IMR-90 (cell line): ENCODE data around the gene NXPH1. TPM values are rescaled to one million over a fixed set of nuclear protein-coding genes. Genes with fewer than 3 reads are reported as not detected.

ENCODE experiments used
- ATAC-seq: fragments of 200-7000 bp; cut with Tn5 transposase; 2 replicates; pipeline ENCODE4 v1.9.1; 2020; ENCODE audit warnings: low read depth, mild to moderate bottlenecking, moderate library complexity
- BruUV-seq: library from RNA; stranded (reverse); fragments of 400-500 nt; replicated peaks from 2 replicates; lab custom pipeline; 2021; lab: Mats Ljungman, UMichigan
- CTCF ChIA-PET: fragments of 300-600 bp; formaldehyde crosslinking; extraction: SDS; loops from one replicate; lab custom pipeline; 2021; ENCODE audit warnings: antibody characterized with exemption; lab: Yijun Ruan, JAX
- POLR2A ChIA-PET: fragments of 300-600 bp; sonication (Branson Sonifier 250); formaldehyde crosslinking; loops from one replicate; lab custom pipeline; 2022; ENCODE audit warnings: antibody characterized with exemption; ENCODE audit not compliant: unreplicated experiment; lab: Charles Lee
- DNase-seq: peaks from one replicate; pipeline ENCODE4 v3.0.0; 2013
- H2AFZ ChIP-seq: replicated peaks from 2 replicates; pipeline ENCODE3; 2013; ENCODE audit warnings: low read length, mild to moderate bottlenecking; ENCODE audit not compliant: poor library complexity
- H2AK5ac ChIP-seq: 2 replicates; pipeline ENCODE4 v1.6.1; 2013; ENCODE audit warnings: low read depth, low read length, inconsistent platforms
- H2AK9ac ChIP-seq: replicated peaks from 2 replicates; pipeline ENCODE3; 2013; ENCODE audit warnings: mild to moderate bottlenecking, low read depth, low read length, moderate library complexity; ENCODE audit not compliant: poor library complexity
- H2BK120ac ChIP-seq: 2 replicates; pipeline ENCODE4 v1.6.1; 2013; ENCODE audit warnings: low read depth, low read length, inconsistent platforms
- H2BK15ac ChIP-seq: 3 replicates; pipeline ENCODE4 v1.6.1; 2013; ENCODE audit warnings: low read depth, low read length, inconsistent platforms
- H2BK20ac ChIP-seq: 2 replicates; pipeline ENCODE4 v1.6.1; 2013; ENCODE audit warnings: low read depth, mild to moderate bottlenecking, inconsistent platforms, low read length, moderate library complexity
- H2BK5ac ChIP-seq: 2 replicates; pipeline ENCODE4 v1.6.1; 2013; ENCODE audit warnings: mild to moderate bottlenecking, low read depth, low read length, inconsistent platforms; ENCODE audit not compliant: poor library complexity, severe bottlenecking
- H3K14ac ChIP-seq: replicated peaks from 2 replicates; pipeline ENCODE4 v1.6.1; 2013; ENCODE audit warnings: low read depth, low read length, inconsistent platforms
- H3K18ac ChIP-seq: 2 replicates; pipeline ENCODE4 v1.6.1; 2013; ENCODE audit warnings: low read depth, low read length, control low read depth
- H3K23ac ChIP-seq: 2 replicates; pipeline ENCODE4 v1.6.1; 2013; ENCODE audit warnings: low read depth, low read length, inconsistent platforms
- H3K27ac ChIP-seq: 2 replicates; pipeline ENCODE4 v1.5.1; 2013; ENCODE audit warnings: mild to moderate bottlenecking, control low read depth, low read length; ENCODE audit not compliant: insufficient read depth
- H3K27me3 ChIP-seq: 2 replicates; pipeline ENCODE4 v1.6.1; 2013; ENCODE audit warnings: low read length; ENCODE audit not compliant: control insufficient read depth, insufficient read depth
- H3K36me3 ChIP-seq: 2 replicates; pipeline ENCODE4 v1.6.1; 2013; ENCODE audit warnings: low read length, mixed read lengths; ENCODE audit not compliant: control insufficient read depth, insufficient read depth
- H3K4ac ChIP-seq: 2 replicates; pipeline ENCODE4 v1.6.1; 2013; ENCODE audit warnings: low read depth, low read length, inconsistent platforms
- H3K4me1 ChIP-seq: 2 replicates; pipeline ENCODE4 v1.6.1; 2013; ENCODE audit warnings: low read length, mixed read lengths; ENCODE audit not compliant: control insufficient read depth, insufficient read depth
- H3K4me2 ChIP-seq: 2 replicates; pipeline ENCODE4 v1.6.1; 2013; ENCODE audit warnings: low read depth, mild to moderate bottlenecking, control low read depth, low read length, moderate library complexity
- H3K4me3 ChIP-seq: 2 replicates; pipeline ENCODE4 v1.5.1; 2013; ENCODE audit warnings: low read depth, mild to moderate bottlenecking, control low read depth, low read length, moderate library complexity; ENCODE audit not compliant: insufficient read depth
- H3K56ac ChIP-seq: 2 replicates; pipeline ENCODE4 v1.6.1; 2013; ENCODE audit warnings: low read length, inconsistent platforms; ENCODE audit not compliant: insufficient read depth; ENCODE audit errors: extremely low read depth
- H3K79me1 ChIP-seq, 2 experiments: 2 replicates each; pipeline ENCODE4 v1.6.1; 2013; ENCODE audit warnings: low read length in 2 of 2, inconsistent platforms in 1 of 2, low read depth in 1 of 2
- H3K9ac ChIP-seq: 2 replicates; pipeline ENCODE4 v1.6.1; 2013; ENCODE audit warnings: low read depth, low read length, control low read depth
- H3K9me1 ChIP-seq: 2 replicates; pipeline ENCODE4 v1.6.1; 2013; ENCODE audit warnings: low read length, inconsistent platforms; ENCODE audit not compliant: insufficient read depth
- H3K9me3 ChIP-seq: 2 replicates; pipeline ENCODE4 v1.6.1; 2013; ENCODE audit warnings: low read length; ENCODE audit not compliant: control insufficient read depth, insufficient read depth
- H4K20me1 ChIP-seq: 2 replicates; pipeline ENCODE4 v1.6.1; 2013; ENCODE audit warnings: low read length, inconsistent platforms; ENCODE audit not compliant: insufficient read depth
- H4K5ac ChIP-seq: 2 replicates; pipeline ENCODE4 v1.6.1; 2013; ENCODE audit warnings: mild to moderate bottlenecking, low read depth, low read length, control low read depth
- H4K8ac ChIP-seq, 2 experiments: 2 replicates each; pipeline ENCODE4 v1.6.1; 2013; ENCODE audit warnings: low read depth in 2 of 2, low read length in 2 of 2, control low read depth in 1 of 2, inconsistent platforms in 1 of 2
- H4K91ac ChIP-seq: 2 replicates; pipeline ENCODE4 v1.6.1; 2013; ENCODE audit warnings: low read depth, low read length, inconsistent platforms; ENCODE audit not compliant: insufficient read depth
- FOS ChIP-seq: fragments of 150-350 bp; IDR thresholded peaks from 2 replicates; pipeline ENCODE4 v1.6.1; 2016; ENCODE audit warnings: low read depth, low read length
- USF2 ChIP-seq: fragments of 150-350 bp; IDR thresholded peaks from 2 replicates; pipeline ENCODE4 v1.6.1; 2017; ENCODE audit warnings: mild to moderate bottlenecking, antibody characterized with exemption, low read length, low read depth
- WGBS, 2 experiments: methylation state at CpG; one replicate each; pipeline versions ENCODE4 v1.1.5 to v1.1.7; 2013; ENCODE audit warnings: missing lambda C conversion rate in 2 of 2; ENCODE audit not compliant: insufficient read length in 1 of 2; ENCODE audit errors: extremely low coverage in 2 of 2; 5-methylcytosine and 5-hydroxymethylcytosine counted together
- dilution Hi-C: fragments of 300-500 bp; cut with HindIII; formaldehyde crosslinking; loops from one replicate; pipeline ENCODE4 v1.14.3; 2018; ENCODE audit warnings: low sequenced_read_pairs; ENCODE audit not compliant: unreplicated experiment
- in situ Hi-C: fragments of 300-500 bp; cut with MboI; formaldehyde crosslinking; loops from 3 replicates; pipeline ENCODE4 v1.14.3; 2019; ENCODE audit warnings: low sequenced_read_pairs, inconsistent platforms, mixed read lengths
- intact Hi-C: fragments of 100-400 bp; cut with micrococcal nuclease; formaldehyde crosslinking; loops from 2 replicates; pipeline ENCODE4 v1.10.0; 2022
- polyA plus RNA-seq, 3 experiments: library from polyadenylated mRNA; depleted of rRNA; stranded (reverse); fragments of >200 nt; gene quantifications; 2 replicates each; pipeline ENCODE4 v1.2.3, GENCODE V29; 2012; ENCODE audit warnings: low replicate concordance in 1 of 3
- total RNA-seq: library from RNA; depleted of rRNA; stranded (reverse); fragments of >200 nt; gene quantifications from 2 replicates; pipeline ENCODE4 v1.2.3, GENCODE V29; 2012

The NXPH1 gene
- total and polyA plus RNA-seq, 2 of the 4 experiments (the other 2 are of a cell fraction): not detected

GRCh38 chr7:8765374-8765773, 332.0 kb downstream of the NXPH1 start:
- dilution Hi-C loops: no loop called here

More at GRCh38 chr7:8765374-8765773, 332.0 kb downstream of the NXPH1 start:
- Histone ChIP-seq H3K36me3 (no peaks in the 10 kb centered on the region), H3K27ac (no peak overlapping the region), H3K79me1 (no peaks in the 10 kb centered on the region), H2BK120ac (no peak overlapping the region), H4K91ac (no peak overlapping the region), H3K14ac (no peak overlapping the region), H4K20me1 (no peaks in the 10 kb centered on the region), H3K9me1 (no peaks in the 10 kb centered on the region), H2BK15ac (no peak overlapping the region), H2BK5ac (no peak overlapping the region), H4K5ac (no peak overlapping the region), H4K8ac (no peak overlapping the region), H2BK20ac (no peak overlapping the region), H2AFZ (no peak overlapping the region), H3K4ac (no peak overlapping the region), H2AK9ac (no peak overlapping the region), H3K9me3 (peaks cover 2% of the 10 kb centered on the region; the same call in 1 of the 2 replicates), H3K4me1 (no peaks in the 10 kb centered on the region), H3K18ac (no peak overlapping the region), H2AK5ac (no peak overlapping the region), H3K23ac (no peak overlapping the region), H3K4me2 (no peak overlapping the region), H3K9ac (no peak overlapping the region), H3K4me3 (no peak overlapping the region), H3K56ac (no peak overlapping the region), H3K27me3 (no peaks in the 10 kb centered on the region)
- no CpG with 5 or more reads among the region's 3 CpGs for WGBS, 2 experiments
- ChIA-PET POLR2A (no interaction called here), CTCF (no interaction called here)
- TF ChIP-seq USF2 (no peak), FOS (no peak)
- BruUV-seq: no TSS peak
- DNase-seq (no peak), ATAC-seq (no peak)
- intact Hi-C loops: no loop called here
- in situ Hi-C loops: no loop called here
